ENCODE measurements around the gene PNPLA7.
"Not testable (repeated sequence)": the region's sequence is repeated elsewhere in the genome, so short reads cannot be mapped to it uniquely, and the experiment has no call there.

PNPLA7 gene

GRCh38 chr9:137477778-137478612, 72.2 kb downstream of the PNPLA7 start:
- no peak for DNase-seq

DNA sequence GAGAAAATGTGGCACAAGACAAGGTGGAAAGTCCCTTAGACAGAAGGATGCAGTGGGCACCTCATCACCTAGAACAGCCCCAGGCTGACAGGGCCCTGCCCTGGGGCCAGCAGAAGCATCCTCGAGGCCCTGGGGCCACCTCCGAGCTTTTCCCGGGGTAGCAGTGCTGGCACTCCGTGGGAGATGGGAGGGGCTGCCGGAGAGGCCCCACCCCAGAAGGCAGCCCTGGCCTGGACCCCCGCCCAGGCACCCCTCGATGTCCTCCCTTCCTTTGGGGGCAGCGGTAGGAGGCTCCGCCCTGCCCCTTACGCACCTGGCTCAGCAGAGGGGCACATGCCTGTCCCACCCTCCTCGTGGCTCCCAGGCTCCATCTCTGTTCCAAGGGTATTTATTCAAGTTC, 73.3 kb downstream of the PNPLA7 start:
- DNase-seq = no peak

DNA sequence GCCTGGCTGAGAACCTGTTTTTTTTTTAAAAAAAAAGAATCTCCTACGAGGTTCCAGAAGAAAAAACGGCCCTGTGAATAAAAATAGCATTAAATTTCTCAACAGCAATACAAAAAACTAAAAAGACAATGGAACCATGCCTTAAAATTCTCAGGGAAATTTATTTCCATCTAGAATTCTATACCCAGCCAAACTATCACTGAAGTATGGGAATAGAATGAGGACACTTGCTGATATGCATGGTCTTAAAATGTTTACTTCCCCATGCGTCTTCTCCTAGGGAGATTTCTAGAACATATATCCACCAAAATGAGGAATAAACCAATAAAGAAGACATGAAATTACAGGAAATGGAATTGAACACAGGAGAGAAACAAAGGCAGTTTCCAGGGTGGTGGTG, 74.5 kb downstream of the PNPLA7 start:
- no peak for DNase-seq

DNA sequence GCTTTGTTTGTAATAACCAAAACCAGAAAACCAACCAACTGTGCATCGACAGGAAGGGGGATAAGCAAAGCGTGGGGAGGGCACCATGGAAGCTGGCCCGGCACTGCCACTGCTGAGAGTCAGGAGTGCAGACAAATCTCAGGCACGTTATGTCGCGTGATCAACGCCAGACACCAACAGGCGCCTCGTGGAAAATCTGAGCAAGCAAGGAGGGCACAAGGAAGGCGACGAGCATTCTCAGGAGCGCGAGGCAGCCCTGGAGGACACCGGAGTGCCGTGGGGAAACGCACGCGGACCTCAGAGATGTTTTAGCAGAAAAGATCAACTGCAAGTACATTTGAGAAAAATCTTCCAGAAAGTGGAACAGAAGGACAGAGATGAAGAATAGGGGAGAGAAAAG, 75.9 kb downstream of the PNPLA7 start:
- no peak for DNase-seq

GRCh38 chr9:137470785-137471184, 79.4 kb downstream of the PNPLA7 start:
- DNase-seq = no peak

DNA sequence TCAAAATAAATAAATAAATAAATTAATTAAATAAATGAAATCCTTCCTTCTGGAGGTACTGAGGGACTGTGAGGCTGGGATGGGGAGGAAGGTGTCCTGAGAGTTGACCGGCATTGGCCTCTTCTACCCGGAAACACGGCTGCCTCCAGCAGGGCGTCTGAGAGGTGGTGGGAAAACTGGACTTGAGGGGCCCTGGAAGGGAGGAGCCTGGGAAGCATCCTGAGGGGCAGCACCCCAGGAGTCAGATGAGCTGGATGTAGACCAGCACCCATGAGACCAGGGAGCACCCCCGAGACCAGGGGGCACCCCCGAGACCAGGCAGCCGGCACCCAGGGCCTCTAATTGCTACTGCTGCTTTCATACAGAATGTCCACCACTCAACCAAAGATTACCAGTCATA, 82.3 kb downstream of the PNPLA7 start:
- DNase-seq = no peak

- no peak for DNase-seq
These were observed 83.0 kb downstream of the PNPLA7 start for GRCh38 chr9:137467161-137467581.

DNA sequence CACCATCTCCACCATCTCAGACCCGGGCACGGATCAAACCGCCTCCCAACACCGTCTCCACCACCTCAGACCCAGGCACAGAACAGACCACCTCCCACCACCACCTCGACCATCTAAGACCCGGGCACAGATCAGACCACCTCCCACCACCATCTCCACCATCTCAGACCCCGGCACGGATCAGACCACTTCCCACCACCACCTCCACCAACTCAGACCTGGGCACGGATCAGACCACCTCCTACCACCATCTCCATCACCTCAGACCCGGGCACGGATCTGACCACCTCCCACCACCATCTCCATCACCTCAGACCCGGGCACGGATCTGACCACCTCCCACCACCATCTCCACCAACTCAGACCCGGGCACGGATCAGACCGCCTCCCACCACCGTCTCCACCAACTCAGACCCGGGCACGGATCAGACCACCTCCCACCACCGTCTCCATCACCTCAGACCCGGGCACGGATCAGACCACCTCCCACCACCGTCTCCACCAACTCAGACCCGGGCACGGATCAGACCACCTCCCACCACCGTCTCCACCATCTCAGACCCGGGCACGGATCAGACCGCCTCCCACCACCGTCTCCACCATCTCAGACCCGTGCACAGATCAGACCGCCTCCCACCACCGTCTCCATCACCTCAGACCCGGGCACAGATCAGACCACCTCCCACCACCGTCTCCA, 83.7 kb downstream of the PNPLA7 start:
- DNase-seq = not testable (repeated sequence)

- DNase-seq = no peak
These were observed 84.3 kb downstream of the PNPLA7 start for GRCh38 chr9:137465720-137466388.

GRCh38 chr9:137465000-137465719, 85.0 kb downstream of the PNPLA7 start:
- no peak for DNase-seq

GRCh38 chr9:137464291-137464999, 85.8 kb downstream of the PNPLA7 start:
- DNase-seq = no peak

DNA sequence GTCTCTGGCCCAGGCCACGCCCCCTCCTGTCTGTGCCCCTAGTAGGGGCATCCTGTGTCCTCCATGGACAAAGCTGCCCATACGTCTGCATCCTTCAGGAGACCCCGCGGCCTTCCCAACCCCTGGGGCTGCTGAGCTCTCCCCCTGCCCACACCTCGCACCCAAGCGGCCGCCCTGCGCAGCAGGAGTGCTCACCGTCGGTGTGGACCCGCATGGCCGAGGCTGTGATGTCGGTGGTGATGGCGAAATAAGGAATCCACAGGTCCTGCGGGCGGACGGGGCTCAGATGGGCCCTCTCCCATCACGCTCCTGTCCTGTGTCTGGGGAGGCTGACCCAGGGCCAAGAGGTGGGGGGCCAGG, 86.3 kb downstream of the PNPLA7 start:
- DNase-seq = no peak

- no peak for DNase-seq
These were observed 86.9 kb downstream of the PNPLA7 start for GRCh38 chr9:137462986-137463930.

GRCh38 chr9:137462396-137462985, 87.7 kb downstream of the PNPLA7 start:
- DNase-seq = no peak

GRCh38 chr9:137461663-137462395, 88.4 kb downstream of the PNPLA7 start:
- no peak for DNase-seq

- no peak for DNase-seq
These were observed 88.9 kb downstream of the PNPLA7 start for GRCh38 chr9:137461316-137461662.

- no peak for DNase-seq
These were observed 89.6 kb downstream of the PNPLA7 start for GRCh38 chr9:137460363-137461315.

- DNase-seq = no peak
These were observed 90.4 kb downstream of the PNPLA7 start for GRCh38 chr9:137459601-137460362.
